ES-I3 (cell line): ENCODE results near the gene TTI1.

Source experiments
- H3K36me3 ChIP-seq: 2 replicates; pipeline ENCODE4 v1.6.1; 2013; ENCODE audit warnings: mild to moderate bottlenecking, low read length, control low read depth, moderate library complexity; ENCODE audit not compliant: insufficient read depth
- H3K4me1 ChIP-seq: 2 replicates; pipeline ENCODE4 v1.6.1; 2013; ENCODE audit warnings: mild to moderate bottlenecking, control low read depth, low read length; ENCODE audit not compliant: insufficient read depth
- H3K9ac ChIP-seq: 2 replicates; pipeline ENCODE4 v1.6.1; 2013; ENCODE audit warnings: low read depth, mild to moderate bottlenecking, low read length, moderate library complexity
- H3K9me3 ChIP-seq: 2 replicates; pipeline ENCODE4 v1.6.1; 2013; ENCODE audit warnings: mild to moderate bottlenecking, low read length, moderate library complexity; ENCODE audit not compliant: control insufficient read depth, insufficient read depth

Gene TTI1

GRCh38 chr20:37984018-37984785 is 49.1 kb downstream of the TTI1 start:
- Histone ChIP-seq H3K9me3 (no peaks in the 10 kb centered on the region), H3K36me3 (peaks cover 5% of the 10 kb centered on the region), H3K4me1 (no peaks in the 10 kb centered on the region), H3K9ac (no peak overlapping the region)

- H3K36me3 ChIP-seq, result peaks cover 5% of the 10 kb centered on the region
- H3K9ac ChIP-seq, result no peak overlapping the region
- no peaks in the 10 kb centered on the region for H3K9me3 ChIP-seq
- H3K4me1 ChIP-seq, result no peaks in the 10 kb centered on the region
Measured at GRCh38 chr20:37983286-37983685, 50.0 kb downstream of the TTI1 start.

- H3K9ac ChIP-seq, result no peak overlapping the region
- peaks cover 3% of the 10 kb centered on the region; the same call in 1 of the 2 replicates for H3K4me1 ChIP-seq
- H3K9me3 ChIP-seq, result no peaks in the 10 kb centered on the region
- peaks cover 5% of the 10 kb centered on the region for H3K36me3 ChIP-seq
Measured at GRCh38 chr20:37981568-37981967, 51.7 kb downstream of the TTI1 start.

GRCh38 chr20:37980876-37981275 is 52.4 kb downstream of the TTI1 start:
- Histone ChIP-seq H3K9ac (no peak overlapping the region), H3K4me1 (peaks cover 3% of the 10 kb centered on the region; the same call in 1 of the 2 replicates), H3K36me3 (peaks cover 5% of the 10 kb centered on the region), H3K9me3 (no peaks in the 10 kb centered on the region)

GRCh38 chr20:37980383-37980782 is 52.9 kb downstream of the TTI1 start:
- Histone ChIP-seq H3K4me1 (peaks cover 3% of the 10 kb centered on the region; the same call in 1 of the 2 replicates), H3K36me3 (peaks cover 5% of the 10 kb centered on the region), H3K9ac (no peak overlapping the region), H3K9me3 (no peaks in the 10 kb centered on the region)

- Histone ChIP-seq H3K9ac (no peak overlapping the region), H3K4me1 (peaks cover 3% of the 10 kb centered on the region; the same call in 1 of the 2 replicates), H3K9me3 (no peaks in the 10 kb centered on the region), H3K36me3 (peaks cover 5% of the 10 kb centered on the region)
Measured at GRCh38 chr20:37979021-37979985, 54.0 kb downstream of the TTI1 start.

- Histone ChIP-seq H3K9me3 (no peaks in the 10 kb centered on the region), H3K36me3 (peaks cover 5% of the 10 kb centered on the region), H3K9ac (no peak overlapping the region), H3K4me1 (peaks cover 3% of the 10 kb centered on the region; the same call in 1 of the 2 replicates)
Measured at GRCh38 chr20:37977786-37978185, 55.5 kb downstream of the TTI1 start.

GRCh38 chr20:37977338-37977737 is 55.9 kb downstream of the TTI1 start:
- Histone ChIP-seq H3K36me3 (peaks cover 5% of the 10 kb centered on the region), H3K9me3 (no peaks in the 10 kb centered on the region)

GRCh38 chr20:37976887-37977286 is 56.4 kb downstream of the TTI1 start:
- Histone ChIP-seq H3K4me1 (peaks cover 8% of the 10 kb centered on the region), H3K9me3 (no peaks in the 10 kb centered on the region), H3K36me3 (peaks cover 5% of the 10 kb centered on the region), H3K9ac (peak overlapping the region; percentile 21; the same call in 1 of the 2 replicates)

More at GRCh38 chr20:37977338-37977737, 55.9 kb downstream of the TTI1 start:
- peaks cover 5% of the 10 kb centered on the region for H3K4me1 ChIP-seq
- no peak overlapping the region for H3K9ac ChIP-seq

GRCh38 chr20:37973059-37973910 is 60.0 kb downstream of the TTI1 start:
- no peak overlapping the region for H3K9ac ChIP-seq
- peaks cover 23% of the 10 kb centered on the region for H3K4me1 ChIP-seq
- H3K9me3 ChIP-seq, result no peaks in the 10 kb centered on the region; the same call in 1 of the 2 replicates
- no peaks in the 10 kb centered on the region for H3K36me3 ChIP-seq

GRCh38 chr20:37972256-37973058 is 60.8 kb downstream of the TTI1 start:
- no peaks in the 10 kb centered on the region; the same call in 1 of the 2 replicates for H3K9me3 ChIP-seq
- H3K4me1 ChIP-seq, result peaks cover 20% of the 10 kb centered on the region
- no peak overlapping the region for H3K9ac ChIP-seq
- H3K36me3 ChIP-seq, result no peaks in the 10 kb centered on the region

GRCh38 chr20:37971561-37972127 is 61.6 kb downstream of the TTI1 start:
- Histone ChIP-seq H3K36me3 (no peaks in the 10 kb centered on the region), H3K4me1 (peaks cover 20% of the 10 kb centered on the region), H3K9me3 (no peaks in the 10 kb centered on the region; the same call in none of the 2 replicates), H3K9ac (no peak overlapping the region)

- Histone ChIP-seq H3K4me1 (peaks cover 20% of the 10 kb centered on the region), H3K36me3 (no peaks in the 10 kb centered on the region), H3K9ac (no peak overlapping the region), H3K9me3 (no peaks in the 10 kb centered on the region; the same call in none of the 2 replicates)
Measured at GRCh38 chr20:37970856-37971245, 62.4 kb downstream of the TTI1 start.
